Measurements from ENCODE around the gene EPS15. TPM values are rescaled to one million over a fixed set of nuclear protein-coding genes. Genes with fewer than 3 reads are reported as not detected.

Gene EPS15
- total and polyA plus RNA-seq, 9 donors, result 21.6 to 35.7 (median 29.4) TPM

GRCh38 chr1:51344276-51344601 lies 174.8 kb downstream of the EPS15 start:
- Histone ChIP-seq H3K36me3 (ENCODE audit: control insufficient read depth, insufficient read depth, low read length) (no peaks in the 10 kb centered on the region), H3K9me3 (replicated peaks; ENCODE audit: control insufficient read depth, low read depth, low read length) (no peaks in the 10 kb centered on the region), H3K27me3 (ENCODE audit: control insufficient read depth, insufficient read depth, low read length) (peaks cover 44% of the 10 kb centered on the region), H3K27ac (ENCODE audit: low read length) (no peak overlapping the region), H3K4me3 (ENCODE audit: low read length) (no peak overlapping the region), H3K4me1 (ENCODE audit: control insufficient read depth, insufficient read depth, low read length) (peaks cover 10% of the 10 kb centered on the region)
- 74% methylated on average over 3 of the region's 7 CpGs for WGBS (ENCODE audit: insufficient coverage)
- DNase-seq, result no peak

DNA sequence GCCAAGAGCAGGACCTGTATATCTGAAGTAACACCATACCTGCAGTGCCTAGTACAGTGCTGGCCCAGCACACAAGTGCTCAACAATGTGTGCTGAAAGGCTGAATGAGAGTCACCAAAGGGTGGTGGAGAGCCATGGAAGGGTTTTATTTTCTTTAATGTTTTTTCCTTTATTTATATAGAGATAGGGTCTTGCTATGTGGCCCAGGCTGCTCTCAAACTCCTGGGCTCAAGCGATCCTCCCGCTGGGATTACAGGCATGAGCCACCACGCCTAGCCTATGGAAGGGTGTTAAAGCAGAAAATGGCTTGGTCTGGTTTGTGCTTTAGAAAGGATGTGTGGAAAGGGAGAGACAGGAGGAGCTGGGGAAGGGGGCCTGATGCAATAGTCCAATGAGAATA lies 175.4 kb downstream of the EPS15 start:
- Histone ChIP-seq H3K4me1 (ENCODE audit: control insufficient read depth, insufficient read depth, low read length) (peaks cover 10% of the 10 kb centered on the region), H3K9me3 (replicated peaks; ENCODE audit: control insufficient read depth, low read depth, low read length) (no peaks in the 10 kb centered on the region), H3K27me3 (ENCODE audit: control insufficient read depth, insufficient read depth, low read length) (peaks cover 44% of the 10 kb centered on the region), H3K27ac (ENCODE audit: low read length) (no peak overlapping the region), H3K4me3 (ENCODE audit: low read length) (no peak overlapping the region), H3K36me3 (ENCODE audit: control insufficient read depth, insufficient read depth, low read length) (no peaks in the 10 kb centered on the region)
- WGBS (ENCODE audit: insufficient coverage), result 80% methylated on average over 3 of the region's 3 CpGs
- no peak for DNase-seq

- Histone ChIP-seq H3K4me3 (ENCODE audit: low read length) (no peak overlapping the region), H3K9me3 (replicated peaks; ENCODE audit: control insufficient read depth, low read depth, low read length) (no peaks in the 10 kb centered on the region), H3K27me3 (ENCODE audit: control insufficient read depth, insufficient read depth, low read length) (peaks cover 44% of the 10 kb centered on the region), H3K4me1 (ENCODE audit: control insufficient read depth, insufficient read depth, low read length) (peaks cover 10% of the 10 kb centered on the region), H3K36me3 (ENCODE audit: control insufficient read depth, insufficient read depth, low read length) (no peaks in the 10 kb centered on the region), H3K27ac (ENCODE audit: low read length) (no peak overlapping the region)
- 92% methylated on average over 9 of the region's 9 CpGs for WGBS (ENCODE audit: insufficient coverage)
- DNase-seq, result no peak
These were observed 176.4 kb downstream of the EPS15 start for GRCh38 chr1:51342591-51343206.

- H3K9me3 ChIP-seq (replicated peaks; ENCODE audit: control insufficient read depth, low read depth, low read length), result no peaks in the 10 kb centered on the region
- H3K27ac ChIP-seq (ENCODE audit: low read length), result no peak overlapping the region
- H3K36me3 ChIP-seq (ENCODE audit: control insufficient read depth, insufficient read depth, low read length), result no peaks in the 10 kb centered on the region
- H3K4me3 ChIP-seq (ENCODE audit: low read length), result no peak overlapping the region
- 60% methylated on average over 1 of the region's 4 CpGs for WGBS (ENCODE audit: insufficient coverage)
- H3K4me1 ChIP-seq (ENCODE audit: control insufficient read depth, insufficient read depth, low read length), result peaks cover 10% of the 10 kb centered on the region
- no peak for DNase-seq
- peaks cover 44% of the 10 kb centered on the region for H3K27me3 ChIP-seq (ENCODE audit: control insufficient read depth, insufficient read depth, low read length)
These were observed 177.1 kb downstream of the EPS15 start for GRCh38 chr1:51341876-51342496.

- Histone ChIP-seq H3K9me3 (replicated peaks; ENCODE audit: control insufficient read depth, low read depth, low read length) (no peaks in the 10 kb centered on the region), H3K36me3 (ENCODE audit: control insufficient read depth, insufficient read depth, low read length) (no peaks in the 10 kb centered on the region), H3K27ac (ENCODE audit: low read length) (no peak overlapping the region), H3K27me3 (ENCODE audit: control insufficient read depth, insufficient read depth, low read length) (peaks cover 33% of the 10 kb centered on the region), H3K4me1 (ENCODE audit: control insufficient read depth, insufficient read depth, low read length) (peaks cover 9% of the 10 kb centered on the region), H3K4me3 (ENCODE audit: low read length) (no peak overlapping the region)
- 90% methylated on average over 5 of the region's 6 CpGs for WGBS (ENCODE audit: insufficient coverage)
- DNase-seq, result no peak
These were observed 178.7 kb downstream of the EPS15 start for GRCh38 chr1:51340380-51340779.

- Histone ChIP-seq H3K27me3 (ENCODE audit: control insufficient read depth, insufficient read depth, low read length) (peaks cover under 1% of the 10 kb centered on the region), H3K27ac (ENCODE audit: low read length) (no peak overlapping the region), H3K4me3 (ENCODE audit: low read length) (no peak overlapping the region), H3K9me3 (replicated peaks; ENCODE audit: control insufficient read depth, low read depth, low read length) (no peaks in the 10 kb centered on the region), H3K4me1 (ENCODE audit: control insufficient read depth, insufficient read depth, low read length) (no peaks in the 10 kb centered on the region), H3K36me3 (ENCODE audit: control insufficient read depth, insufficient read depth, low read length) (no peaks in the 10 kb centered on the region)
- DNase-seq, result no peak
- 70% methylated on average over 4 of the region's 4 CpGs for WGBS (ENCODE audit: insufficient coverage)
These were observed 182.4 kb downstream of the EPS15 start for GRCh38 chr1:51336711-51337110.

DNA sequence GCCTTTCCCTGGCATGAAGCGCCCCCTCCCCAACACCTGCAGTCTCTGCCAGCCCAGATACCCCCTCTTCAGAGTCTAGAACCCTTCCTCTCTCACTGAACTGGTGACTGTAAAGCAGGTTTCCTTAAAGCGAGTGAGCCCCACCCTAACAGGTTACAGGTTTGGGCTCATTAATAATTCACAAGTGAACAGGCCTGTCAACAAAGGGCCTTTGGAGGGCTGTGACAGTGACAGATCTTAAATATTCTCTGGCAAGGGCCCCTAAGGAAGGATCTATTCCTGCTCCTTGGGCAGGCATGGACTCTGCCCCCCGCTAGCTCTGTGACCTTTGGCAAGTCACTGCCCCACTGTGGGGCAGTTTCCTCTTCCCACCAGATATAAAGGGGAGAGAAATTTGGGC lies 183.1 kb downstream of the EPS15 start:
- DNase-seq, result no peak
- H3K9me3 ChIP-seq (replicated peaks; ENCODE audit: control insufficient read depth, low read depth, low read length), result no peaks in the 10 kb centered on the region
- H3K27me3 ChIP-seq (ENCODE audit: control insufficient read depth, insufficient read depth, low read length), result peaks cover 2% of the 10 kb centered on the region
- H3K36me3 ChIP-seq (ENCODE audit: control insufficient read depth, insufficient read depth, low read length), result no peaks in the 10 kb centered on the region
- H3K4me3 ChIP-seq (ENCODE audit: low read length), result no peak overlapping the region
- 80% methylated on average over 2 of the region's 3 CpGs for WGBS (ENCODE audit: insufficient coverage)
- H3K4me1 ChIP-seq (ENCODE audit: control insufficient read depth, insufficient read depth, low read length), result peaks cover 6% of the 10 kb centered on the region
- H3K27ac ChIP-seq (ENCODE audit: low read length), result no peak overlapping the region

DNA sequence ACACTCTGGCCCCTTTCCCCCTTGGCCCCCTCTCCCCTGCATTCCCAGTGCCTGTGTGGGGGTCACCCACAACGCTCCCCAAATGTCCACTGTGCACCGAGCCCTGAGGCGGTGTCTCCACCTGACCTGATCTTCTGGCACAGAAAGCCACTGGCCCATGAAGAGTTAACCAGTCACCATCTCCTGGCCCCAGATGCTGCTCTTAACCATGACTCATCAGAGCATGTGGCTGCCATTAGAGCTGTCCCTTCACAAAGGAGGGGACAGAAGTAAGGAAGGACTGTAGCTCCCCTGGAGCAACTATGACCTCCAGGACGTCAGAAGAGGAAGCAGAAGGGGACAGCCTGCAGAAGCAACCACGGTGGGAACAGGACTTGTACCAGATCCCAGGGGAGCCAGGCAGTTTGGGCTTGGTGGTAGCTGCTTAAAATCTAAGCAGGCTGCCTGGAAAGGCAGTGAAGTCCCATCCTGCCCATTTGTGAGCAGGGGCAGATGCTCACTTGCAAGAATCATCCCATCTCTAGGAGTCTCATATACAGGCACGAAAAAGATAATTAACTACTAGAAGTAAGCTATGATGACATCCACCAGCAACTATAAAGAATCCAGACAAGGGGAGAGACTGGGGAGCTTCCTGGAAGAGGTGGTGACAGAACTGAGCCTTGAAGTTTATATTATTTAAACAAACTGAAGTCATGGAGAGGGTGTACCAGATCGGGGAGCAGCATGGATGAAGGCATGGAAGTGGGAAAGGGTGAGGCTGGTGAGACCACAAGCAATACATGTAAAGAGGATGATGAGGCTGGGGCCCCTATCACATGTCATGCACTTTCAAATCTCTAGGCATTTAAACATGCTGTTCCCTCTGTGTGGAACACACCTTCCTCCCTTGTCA lies 187.6 kb downstream of the EPS15 start:
- no peak overlapping the region for H3K4me3 ChIP-seq (ENCODE audit: low read length)
- no peaks in the 10 kb centered on the region for H3K36me3 ChIP-seq (ENCODE audit: control insufficient read depth, insufficient read depth, low read length)
- no peak overlapping the region for H3K27ac ChIP-seq (ENCODE audit: low read length)
- H3K4me1 ChIP-seq (ENCODE audit: control insufficient read depth, insufficient read depth, low read length), result peaks cover 18% of the 10 kb centered on the region
- no peaks in the 10 kb centered on the region for H3K9me3 ChIP-seq (replicated peaks; ENCODE audit: control insufficient read depth, low read depth, low read length)
- DNase-seq, result peak; percentile 66
- peaks cover 13% of the 10 kb centered on the region for H3K27me3 ChIP-seq (ENCODE audit: control insufficient read depth, insufficient read depth, low read length)
- WGBS (ENCODE audit: insufficient coverage), result 22% methylated on average over 6 of the region's 7 CpGs

DNA sequence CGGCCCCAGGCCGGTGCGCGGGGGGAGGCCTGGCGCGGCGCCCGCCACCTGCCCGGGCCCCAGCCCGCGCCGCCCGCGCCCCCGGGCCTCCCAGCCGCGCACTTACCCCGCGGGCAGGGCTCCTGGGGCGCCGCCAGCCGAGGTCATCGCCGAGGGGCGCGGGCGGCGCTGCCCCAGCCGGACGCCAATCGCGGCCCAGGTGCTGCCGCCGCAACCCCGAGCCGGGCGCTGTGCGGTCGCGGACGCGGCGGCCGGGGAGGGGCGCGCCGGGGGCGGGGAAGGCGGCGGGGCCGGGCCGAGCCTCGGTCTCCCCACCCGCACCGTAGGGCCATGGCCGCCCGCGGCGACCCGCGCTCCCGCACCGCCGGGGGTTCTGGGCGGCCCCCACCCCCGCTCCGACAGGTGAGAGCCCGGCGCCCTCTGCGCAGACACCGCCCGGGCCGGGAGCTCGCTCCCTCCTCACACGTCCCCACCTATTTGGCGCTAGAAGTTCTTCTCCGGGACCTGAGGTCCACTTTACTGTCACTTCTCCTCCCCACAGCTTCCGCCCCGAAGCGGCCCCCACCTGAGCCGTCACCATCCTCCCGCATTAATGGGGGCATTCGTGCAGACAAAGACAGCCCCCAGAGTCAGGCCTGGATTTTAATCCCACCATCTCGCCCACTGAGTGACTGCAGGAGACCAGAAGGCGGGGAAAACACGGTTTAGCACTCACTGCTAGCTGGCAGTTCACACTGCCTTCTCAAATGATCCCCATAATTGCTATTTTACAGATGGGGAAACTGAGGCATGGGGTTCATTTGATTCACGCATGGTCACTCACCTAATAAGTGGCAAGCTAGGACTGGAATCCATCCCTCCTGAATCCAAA lies 188.5 kb downstream of the EPS15 start, which contains the start of gene TTC39A:
Gene TTC39A, minus strand, starts transcription at position 232 of the 871 bp plus-strand sequence. Its CDS starts 85 bp downstream, at position 147.
- Histone ChIP-seq H3K27ac (ENCODE audit: low read length) (peak within 1 kb of the TSS; percentile 51), H3K27me3 (ENCODE audit: control insufficient read depth, insufficient read depth, low read length) (peaks cover 13% of the 10 kb centered on the region), H3K9me3 (replicated peaks; ENCODE audit: control insufficient read depth, low read depth, low read length) (no peaks in the 10 kb centered on the region), H3K36me3 (ENCODE audit: control insufficient read depth, insufficient read depth, low read length) (no peaks in the 10 kb centered on the region), H3K4me3 (ENCODE audit: low read length) (peak within 1 kb of the TSS; percentile 38), H3K4me1 (ENCODE audit: control insufficient read depth, insufficient read depth, low read length) (peaks cover 18% of the 10 kb centered on the region)
- DNase-seq, result peak; percentile 30
- under 1% methylated on average over 84 of the region's 87 CpGs for WGBS (ENCODE audit: insufficient coverage)
